ENCODE data around the gene BMP7.

DNA sequence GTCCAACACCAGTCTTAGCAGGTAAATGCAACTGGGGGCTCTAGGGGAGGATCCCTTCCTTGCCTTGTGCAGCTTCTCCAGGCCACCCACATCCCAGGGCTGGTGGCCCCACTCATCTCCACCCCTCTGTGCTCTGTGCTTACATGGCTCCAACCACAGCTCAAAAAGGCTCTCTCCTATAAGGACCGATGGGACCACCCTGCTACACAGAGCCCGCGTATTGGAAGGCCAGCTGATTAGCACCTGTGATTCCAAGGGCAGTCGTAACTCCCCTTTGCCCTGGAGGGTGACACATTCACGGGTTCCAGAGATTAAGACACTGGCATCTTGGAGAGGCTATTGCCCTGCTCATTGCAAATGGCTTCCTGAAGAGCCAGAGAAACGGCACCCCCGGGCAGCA is 84.8 kb downstream of the BMP7 start:
- TF ChIP-seq POLR2A (IDR thresholded peaks at IDR 0.05; ENCODE audit: low read depth, low read length) (no peak), POLR2AphosphoS5 (IDR thresholded peaks at IDR 0.05; ENCODE audit: low read depth, low read length) (no peak), TAF1 (IDR thresholded peaks at IDR 0.05; ENCODE audit: borderline replicate concordance, low read depth, low read length) (no peak)
